Measurements from ENCODE around the gene PTER. TPM values are rescaled to one million over a fixed set of nuclear protein-coding genes. Genes with fewer than 3 reads are reported as not detected.
A peak's percentile ranks its signal among the peaks of the same experiment; 100 is the strongest.

Gene PTER, protein sequence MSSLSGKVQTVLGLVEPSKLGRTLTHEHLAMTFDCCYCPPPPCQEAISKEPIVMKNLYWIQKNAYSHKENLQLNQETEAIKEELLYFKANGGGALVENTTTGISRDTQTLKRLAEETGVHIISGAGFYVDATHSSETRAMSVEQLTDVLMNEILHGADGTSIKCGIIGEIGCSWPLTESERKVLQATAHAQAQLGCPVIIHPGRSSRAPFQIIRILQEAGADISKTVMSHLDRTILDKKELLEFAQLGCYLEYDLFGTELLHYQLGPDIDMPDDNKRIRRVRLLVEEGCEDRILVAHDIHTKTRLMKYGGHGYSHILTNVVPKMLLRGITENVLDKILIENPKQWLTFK
- 10 to 100 TPM; 14.9 to 24.4 (median 22.2) TPM for polyA plus RNA-seq (ENCODE audit: insufficient read length in 4 of 4)

DNA sequence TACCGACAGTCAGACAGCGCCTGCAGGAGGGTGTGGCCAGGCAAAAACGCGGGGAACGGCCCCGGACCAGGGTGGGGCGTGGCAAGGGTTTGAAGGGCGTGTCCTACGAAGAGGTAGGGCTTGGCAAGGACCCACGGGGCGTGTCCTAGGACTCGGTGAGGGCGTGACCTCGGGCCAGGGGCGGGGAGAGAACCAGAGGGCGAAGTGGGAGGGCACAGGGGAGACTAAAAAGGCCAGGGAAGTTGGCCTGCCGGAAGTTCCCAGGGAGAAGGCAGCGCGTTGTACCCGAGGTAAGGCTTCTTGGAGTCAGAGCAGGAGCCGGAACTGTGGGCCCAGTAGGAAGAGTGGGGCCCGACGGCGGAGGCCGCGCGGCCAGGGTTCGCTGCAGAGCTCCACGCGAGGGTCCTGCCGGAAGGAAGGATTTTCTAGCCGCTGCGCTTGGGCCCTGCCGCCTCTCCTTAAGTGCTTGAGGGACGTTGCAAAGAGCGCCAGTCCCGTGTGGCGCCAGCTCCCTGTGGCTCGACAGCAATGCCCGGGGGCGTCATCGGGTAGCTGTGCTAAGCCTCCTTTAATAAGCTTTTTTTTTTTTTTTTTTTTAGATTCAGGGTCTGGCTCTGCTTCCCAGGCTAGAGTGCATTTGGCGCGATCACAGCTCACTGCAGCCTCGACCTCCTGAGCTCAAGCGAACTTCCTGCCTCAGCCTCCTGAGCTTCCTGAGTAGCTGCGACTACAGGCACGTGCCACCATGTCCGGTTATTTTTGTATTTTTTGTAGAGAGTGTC is at the start of gene PTER:
PTER (plus strand) TSS at position 253 of the 782 bp plus-strand sequence. CDS start 47,375 bp downstream, outside the sequence.
- peak; percentile 21 to 69 (median 52) for DNase-seq (ENCODE audit: low read depth in 4 of 4, low spot score in 2 of 4)

DNA sequence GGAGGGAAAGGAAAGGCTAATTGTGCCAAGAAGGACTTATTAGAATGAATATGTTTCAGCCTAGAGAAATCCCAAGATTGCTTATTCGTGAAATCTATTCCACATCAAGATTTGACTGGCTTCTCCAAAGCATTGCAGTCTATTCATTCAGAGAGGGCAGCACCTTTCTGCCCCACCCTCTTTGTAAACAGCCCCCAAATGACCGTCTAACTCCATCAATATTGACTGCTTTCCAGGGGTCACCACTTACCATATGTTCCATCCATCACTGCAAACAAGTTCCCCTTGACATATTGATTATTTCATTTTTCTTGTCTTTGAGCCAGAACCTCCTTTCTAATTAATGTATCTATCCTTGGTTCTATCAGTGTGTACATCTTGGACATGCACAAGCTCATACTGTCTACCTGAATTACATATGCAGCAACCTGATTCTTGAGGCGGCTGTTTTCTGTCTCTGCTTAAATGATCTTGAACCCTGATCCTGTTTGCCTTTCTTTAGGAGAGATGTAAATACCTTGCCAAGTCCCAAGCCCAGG is 44.2 kb upstream of the PTER start:
- DNase-seq (ENCODE audit: low read depth in 4 of 4, low spot score in 2 of 4), result no peak

DNA sequence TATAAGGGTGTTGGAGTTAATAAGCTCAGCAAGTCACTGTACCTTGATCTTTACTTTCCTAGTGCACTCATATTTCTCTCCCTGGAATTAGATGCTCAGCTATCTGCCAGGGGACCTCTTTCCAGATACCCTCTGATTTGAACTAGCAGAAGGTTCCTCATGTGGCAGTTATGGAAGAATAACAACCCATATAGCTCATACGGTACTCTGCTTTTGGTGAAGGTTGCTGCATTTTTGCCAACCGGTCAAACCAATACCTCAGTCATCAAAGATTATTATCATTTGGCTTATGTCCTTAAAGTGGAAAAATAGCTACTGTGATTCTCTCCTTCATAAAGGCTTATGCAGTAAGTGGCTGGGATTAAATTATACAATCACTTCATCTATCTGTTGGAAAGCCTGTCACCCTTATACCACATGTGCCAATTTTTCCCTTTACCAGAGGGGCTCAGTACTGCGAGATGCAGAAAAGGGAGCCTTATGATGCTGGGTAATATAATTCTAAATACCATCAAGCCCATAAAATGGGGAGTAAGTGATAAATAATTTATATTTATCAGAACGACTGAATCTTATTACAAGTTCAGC is 43.4 kb upstream of the PTER start:
- no peak for DNase-seq (ENCODE audit: low read depth in 4 of 4, low spot score in 2 of 4)

DNA sequence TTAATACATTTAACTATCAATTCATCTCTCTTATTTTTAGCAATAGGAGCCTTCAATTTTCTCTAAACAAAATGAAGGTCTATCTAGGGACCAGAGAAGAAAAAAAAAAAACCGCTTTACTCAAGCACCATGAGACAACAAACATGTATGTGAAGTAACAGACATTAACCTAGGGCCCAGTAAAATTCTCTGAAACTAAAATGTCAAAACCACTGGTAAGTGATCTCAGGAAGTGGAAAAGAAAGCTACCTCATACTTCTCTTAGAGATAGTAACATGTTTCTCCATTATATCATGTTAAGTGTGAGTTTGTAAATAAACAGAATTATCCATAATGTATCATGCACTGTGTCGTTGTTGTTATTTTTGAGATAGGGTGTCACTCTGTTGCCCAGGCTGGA is 35.4 kb upstream of the PTER start:
- no peak for DNase-seq (ENCODE audit: low read depth in 4 of 4, low spot score in 2 of 4)

DNA sequence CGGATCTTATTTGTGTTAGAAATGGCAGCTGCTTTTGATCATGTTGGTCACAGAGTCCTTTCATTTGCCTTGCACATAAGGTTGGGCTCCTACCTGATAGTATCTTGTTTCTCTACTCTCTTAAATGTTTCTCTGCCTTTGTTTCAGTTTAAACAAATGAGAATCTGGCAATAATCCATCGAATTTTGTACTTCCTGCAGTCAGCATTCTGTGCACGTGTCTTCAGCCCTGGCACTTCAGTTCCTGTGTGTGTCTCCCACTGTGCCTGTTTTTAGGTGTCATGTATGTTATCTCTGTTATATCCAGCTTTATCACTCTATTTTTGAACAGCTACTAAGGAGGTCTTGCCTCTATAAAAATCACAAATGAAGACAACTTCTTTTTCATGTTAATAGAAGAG is 28.4 kb upstream of the PTER start:
- no peak for DNase-seq (ENCODE audit: low read depth in 4 of 4, low spot score in 2 of 4)

DNA sequence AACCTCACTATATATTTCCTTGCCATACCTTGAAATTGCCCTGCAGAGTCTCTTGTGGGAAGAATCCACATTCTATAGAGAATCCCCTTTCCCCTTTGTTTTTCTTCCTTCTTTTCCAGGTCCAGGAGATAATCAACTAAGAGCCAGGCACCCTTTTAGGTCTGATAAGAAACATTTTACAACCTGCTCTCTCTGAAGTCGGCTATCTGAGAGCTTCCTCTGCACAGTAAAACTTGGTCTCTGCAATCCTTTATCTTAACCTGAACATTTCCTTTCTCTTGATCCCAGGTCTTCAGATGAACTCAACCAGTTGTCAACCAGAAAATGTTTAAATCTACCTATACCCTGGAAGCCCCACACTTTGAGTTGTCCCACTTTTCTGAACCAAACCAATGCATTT is 19.5 kb upstream of the PTER start:
- DNase-seq (ENCODE audit: low read depth in 4 of 4, low spot score in 2 of 4), result no peak

DNA sequence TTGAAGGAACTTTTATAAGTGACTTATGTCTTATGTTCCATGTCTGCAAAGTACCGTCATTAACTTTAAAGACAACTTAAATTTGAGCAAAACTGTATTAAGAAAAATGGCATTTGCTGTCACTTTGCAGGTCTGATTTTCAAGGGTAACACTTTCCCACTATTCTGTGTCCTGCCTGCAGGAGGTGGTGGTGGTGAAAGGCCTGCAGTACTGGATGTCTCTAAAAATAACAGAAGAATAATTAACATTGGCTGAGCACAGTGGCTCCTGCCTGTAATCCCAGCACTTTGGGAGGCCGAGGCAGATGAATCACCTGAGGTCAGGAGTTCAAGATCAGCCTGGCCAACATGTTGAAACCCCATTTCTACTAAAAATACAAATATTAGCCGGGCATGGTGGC is 13.2 kb upstream of the PTER start:
- no peak for DNase-seq (ENCODE audit: low read depth in 4 of 4, low spot score in 2 of 4)

DNA sequence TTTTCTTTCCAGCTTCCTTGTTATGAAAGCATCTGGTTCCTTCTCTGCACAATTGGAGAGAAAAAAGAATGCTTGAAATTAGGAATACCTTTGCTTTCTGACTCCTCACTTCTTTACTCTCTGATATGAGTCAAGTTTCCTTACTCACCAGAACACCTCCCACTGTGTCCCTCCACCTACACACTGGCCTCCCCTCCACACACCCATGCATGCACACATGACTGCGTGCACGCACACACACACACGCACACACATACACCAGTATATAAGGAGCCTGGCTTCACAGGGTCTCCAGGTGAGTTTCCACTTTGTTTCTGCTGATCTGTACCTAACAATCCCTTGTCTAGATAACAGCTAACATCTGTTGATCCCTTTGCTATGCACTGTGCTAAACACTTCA is 11.4 kb upstream of the PTER start:
- DNase-seq (ENCODE audit: low read depth in 4 of 4, low spot score in 2 of 4), result no peak

DNA sequence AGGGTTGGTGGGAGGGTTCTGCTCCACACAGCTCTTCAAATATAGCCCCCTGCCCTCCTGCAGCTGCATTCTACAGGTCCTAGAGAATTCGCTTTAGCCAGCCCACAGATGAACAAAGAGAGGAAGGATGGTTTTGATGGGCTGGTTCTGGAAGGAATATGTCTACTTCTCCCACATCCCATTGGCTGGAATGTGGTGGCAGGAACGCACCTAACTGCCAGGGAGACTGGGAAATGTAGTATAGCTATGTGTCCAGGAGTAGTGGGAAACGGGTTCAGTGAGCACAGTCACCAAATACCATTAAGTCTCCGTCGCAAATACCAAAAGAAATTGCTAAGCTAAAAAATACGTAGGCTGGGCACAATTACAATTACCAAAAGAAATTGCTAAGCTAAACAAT is 7.3 kb upstream of the PTER start:
- no peak for DNase-seq (ENCODE audit: low read depth in 4 of 4, low spot score in 2 of 4)

DNA sequence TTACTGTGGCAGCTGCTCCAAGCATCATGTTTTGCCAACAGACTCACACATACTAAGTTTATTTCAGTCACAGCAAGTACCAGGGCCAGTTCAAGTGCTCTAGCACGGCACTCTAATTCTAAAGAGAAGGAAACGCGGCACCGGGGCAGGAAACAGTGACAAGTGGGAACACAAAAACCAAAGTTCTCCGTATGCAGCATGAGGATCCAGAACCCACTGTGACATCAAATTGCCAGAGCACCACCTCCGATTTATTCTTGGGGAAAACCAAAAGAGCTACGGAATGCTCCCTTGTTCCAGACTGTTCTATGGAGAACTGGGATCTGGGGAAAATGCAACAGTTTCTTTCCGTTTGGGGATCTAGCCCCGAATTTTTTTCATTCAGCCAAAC is 448 bp upstream of the PTER start:
- peak in 1 of 4 donors; percentile 15 for DNase-seq (ENCODE audit: low read depth in 4 of 4, low spot score in 2 of 4)

DNA sequence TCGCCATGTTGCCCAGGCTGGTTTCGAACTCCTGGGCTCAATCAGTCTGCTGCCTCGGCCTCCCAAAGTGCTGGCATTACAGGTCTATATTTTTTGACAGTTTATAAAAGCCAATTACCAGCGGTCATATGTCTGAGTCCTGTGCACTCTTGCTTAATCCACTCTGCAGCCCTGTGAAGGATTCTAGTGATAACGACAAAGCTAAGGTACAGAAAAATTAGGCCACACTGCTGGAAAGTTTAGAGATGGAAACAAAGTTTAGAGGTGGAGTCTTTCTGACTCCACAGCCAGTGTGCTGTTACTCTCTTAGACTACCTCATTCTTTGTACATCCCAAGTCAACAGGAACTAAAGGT is 707 bp downstream of the PTER start:
- DNase-seq (ENCODE audit: low read depth in 4 of 4, low spot score in 2 of 4), result no peak

DNA sequence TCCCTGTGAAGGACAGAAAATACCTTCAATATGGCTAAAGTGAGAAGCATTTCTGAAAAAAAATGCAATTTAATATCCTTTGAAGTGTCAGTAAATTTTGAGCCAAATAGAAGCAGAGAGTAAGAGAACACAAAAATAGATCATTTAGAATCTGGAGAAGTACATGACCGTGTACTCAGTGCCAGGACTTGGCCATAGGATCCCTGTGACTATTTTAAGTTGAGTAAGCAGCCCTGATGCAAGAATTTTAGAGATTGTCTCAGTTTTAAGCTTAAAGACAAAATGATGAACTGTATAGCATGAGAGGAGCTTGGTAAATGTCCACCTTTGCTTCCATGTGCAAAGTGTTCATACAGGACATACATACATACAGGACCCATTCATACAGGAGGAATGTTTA is 2.5 kb downstream of the PTER start:
- DNase-seq (ENCODE audit: low read depth in 4 of 4, low spot score in 2 of 4), result no peak

DNA sequence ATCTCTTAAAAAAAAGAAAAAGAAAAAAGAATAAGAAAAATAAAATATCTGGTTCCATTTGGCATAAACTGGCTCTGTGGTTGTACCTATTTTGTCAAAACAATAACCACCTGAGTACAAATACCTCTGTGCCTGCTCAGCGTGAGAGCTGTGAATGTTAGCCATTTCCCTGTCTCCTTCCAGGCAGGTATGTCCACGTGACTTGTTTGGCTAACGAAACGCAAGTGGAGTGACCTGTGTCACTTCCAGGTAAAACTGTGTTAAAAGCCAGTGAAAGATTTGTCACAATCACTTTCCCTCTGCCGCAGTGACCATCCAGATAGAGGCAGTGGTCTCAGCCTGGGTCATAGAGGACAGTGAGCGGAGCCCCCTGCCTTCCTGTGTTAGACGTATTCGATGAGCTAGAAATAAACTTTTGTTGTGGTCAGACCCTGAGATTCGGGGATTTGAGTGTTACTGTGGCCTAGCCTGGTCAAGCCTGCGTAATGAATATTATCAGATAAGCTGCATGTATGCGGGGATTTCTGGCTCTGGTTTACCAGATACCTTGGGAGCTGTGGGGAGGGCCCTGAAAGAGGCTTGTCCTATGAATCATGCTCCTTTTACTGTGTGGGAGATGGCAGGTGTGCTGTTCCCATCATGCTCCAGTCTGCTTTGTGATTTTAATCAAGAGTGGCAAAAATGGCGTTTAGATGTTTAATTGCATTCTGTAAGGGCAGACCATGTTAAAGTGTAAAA is 3.8 kb downstream of the PTER start:
- no peak for DNase-seq (ENCODE audit: low read depth in 4 of 4, low spot score in 2 of 4)

DNA sequence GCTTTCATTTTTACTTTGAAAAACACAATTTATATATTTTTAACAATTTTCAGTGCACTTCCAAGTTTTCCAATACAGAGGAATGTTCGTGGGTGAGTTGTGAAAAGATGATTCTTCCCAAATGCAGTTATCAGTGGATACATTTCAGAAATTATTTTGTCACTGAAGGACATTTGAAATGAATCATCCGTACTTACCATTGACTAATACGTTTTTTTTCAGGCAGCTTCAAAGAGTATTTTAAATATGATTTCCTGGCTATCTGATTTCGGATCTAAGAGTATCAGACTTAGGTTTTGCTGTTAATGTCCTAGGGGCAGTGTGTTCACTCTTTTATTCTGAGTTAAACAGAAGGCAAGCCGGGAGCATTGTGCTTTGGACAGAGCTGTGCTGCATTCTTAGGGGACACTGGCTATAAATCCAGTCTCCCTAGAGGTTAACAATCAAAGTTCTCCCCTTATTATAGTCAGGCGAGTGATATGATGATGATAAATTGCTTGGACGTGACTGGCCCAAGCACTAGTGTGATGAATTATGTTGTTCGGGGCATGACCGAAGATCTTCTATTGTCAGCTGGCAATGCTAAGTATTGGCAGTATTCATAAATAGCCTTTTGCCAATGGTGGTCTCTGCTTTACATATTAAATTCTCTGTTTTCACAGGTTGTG is 4.5 kb downstream of the PTER start:
- DNase-seq (ENCODE audit: low read depth in 4 of 4, low spot score in 2 of 4), result no peak

DNA sequence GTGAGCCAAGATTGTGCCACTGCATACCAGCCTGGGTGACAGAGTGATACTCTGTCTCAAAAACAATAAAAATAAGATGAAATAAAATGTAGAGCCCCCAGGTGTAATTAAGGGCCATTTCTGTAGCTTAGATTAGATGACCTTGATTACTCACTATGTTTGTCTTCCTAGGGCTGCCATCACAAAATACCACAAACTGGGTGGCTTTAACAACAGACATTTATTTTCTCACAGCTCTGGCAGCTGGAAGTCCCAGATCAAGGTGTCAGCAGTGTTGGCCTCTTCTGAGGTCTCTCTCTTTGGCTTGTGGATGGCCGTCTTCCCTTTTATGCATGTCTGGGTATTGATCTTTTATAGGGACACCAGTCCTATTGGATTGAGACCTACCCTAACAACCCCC is 6.1 kb downstream of the PTER start:
- no peak for DNase-seq (ENCODE audit: low read depth in 4 of 4, low spot score in 2 of 4)

DNA sequence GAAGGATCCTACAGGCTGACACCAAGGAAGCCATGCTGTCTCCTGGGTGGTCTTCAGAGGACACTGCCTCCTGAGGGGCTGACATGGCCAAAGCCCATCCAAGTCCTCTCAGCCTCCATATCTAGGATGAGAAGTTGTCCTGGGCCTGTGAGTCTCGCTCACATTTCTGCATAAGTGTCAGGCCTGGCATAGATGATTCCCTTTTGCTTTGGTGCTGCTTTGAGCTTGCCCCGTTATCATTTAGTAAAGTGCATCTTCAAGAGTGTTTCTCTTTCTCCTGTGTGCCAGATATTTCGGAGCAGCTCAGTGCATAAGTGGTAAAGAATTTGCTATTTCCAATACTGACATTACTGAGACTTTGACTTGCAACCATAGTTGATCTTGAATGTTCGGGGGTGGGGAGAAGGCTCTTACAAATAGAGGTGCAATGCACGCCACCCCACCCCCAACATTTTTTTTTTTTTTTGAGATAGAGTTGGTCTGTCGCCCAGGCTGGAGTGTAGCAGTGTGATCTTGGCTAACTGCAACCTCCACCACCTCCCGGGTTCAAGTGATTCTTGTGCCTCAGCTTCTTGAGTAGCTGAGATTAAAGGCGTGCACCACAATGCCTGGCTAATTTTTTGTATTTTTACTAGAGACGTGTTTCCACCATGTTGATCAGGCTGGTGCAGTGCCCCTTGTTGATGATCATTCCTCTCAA is 9.1 kb downstream of the PTER start:
- DNase-seq (ENCODE audit: low read depth in 4 of 4, low spot score in 2 of 4), result no peak

DNA sequence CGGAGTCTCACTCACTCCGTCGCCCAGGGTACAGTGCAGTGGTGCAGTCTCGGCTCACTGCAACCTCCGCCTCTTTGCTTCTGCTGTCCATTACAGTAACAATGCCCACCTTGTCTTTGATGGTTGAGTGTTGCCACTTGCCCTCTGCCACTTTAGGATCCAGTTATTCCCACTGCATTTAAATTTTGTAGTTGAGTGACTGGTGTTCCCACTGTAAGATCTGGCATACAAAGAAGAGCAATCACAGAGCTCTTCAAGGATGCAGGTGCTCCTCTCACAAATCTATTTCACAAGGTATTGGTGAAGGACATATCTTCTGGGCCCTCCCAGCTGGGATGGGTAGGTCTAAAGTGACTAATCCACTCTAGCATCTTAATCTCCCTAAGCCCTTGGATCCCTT is 12.6 kb downstream of the PTER start:
- DNase-seq (ENCODE audit: low read depth in 4 of 4, low spot score in 2 of 4), result no peak

DNA sequence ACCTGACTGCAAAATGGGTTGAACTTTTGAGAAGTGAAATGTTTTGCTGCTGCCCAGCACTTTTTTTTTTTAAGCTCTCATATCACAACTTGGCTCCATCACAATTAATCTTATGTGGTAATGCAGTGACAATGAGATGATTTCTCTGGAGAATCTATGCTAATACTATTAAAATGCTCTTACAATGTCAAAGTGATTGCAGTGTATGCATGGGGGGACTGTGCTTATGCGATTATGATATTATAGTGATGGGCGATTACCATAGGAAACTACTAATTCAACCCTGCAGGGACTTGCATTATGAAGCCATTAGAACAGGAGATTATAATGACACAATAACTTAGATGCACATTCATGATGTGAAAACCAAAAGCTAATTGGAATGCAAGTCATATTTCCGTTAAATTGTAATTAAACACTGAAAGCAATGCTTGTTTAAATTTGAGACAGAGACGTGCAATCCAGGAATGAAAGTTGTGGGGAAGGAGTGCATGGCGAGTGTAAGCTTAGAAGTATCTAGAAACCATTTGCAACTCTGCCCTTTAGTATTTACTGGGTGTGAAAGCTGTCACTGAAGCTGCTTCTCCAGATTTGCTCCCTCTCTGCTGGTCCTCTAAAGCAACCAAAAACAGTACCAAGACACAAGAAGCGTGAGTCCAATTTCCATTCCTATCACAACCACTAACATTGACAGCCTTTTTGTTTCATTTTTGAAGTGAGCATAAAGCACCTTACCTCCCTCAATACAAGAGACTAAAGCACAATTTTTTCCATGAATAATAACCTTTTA is 21.6 kb downstream of the PTER start:
- no peak for DNase-seq (ENCODE audit: low read depth in 4 of 4, low spot score in 2 of 4)

DNA sequence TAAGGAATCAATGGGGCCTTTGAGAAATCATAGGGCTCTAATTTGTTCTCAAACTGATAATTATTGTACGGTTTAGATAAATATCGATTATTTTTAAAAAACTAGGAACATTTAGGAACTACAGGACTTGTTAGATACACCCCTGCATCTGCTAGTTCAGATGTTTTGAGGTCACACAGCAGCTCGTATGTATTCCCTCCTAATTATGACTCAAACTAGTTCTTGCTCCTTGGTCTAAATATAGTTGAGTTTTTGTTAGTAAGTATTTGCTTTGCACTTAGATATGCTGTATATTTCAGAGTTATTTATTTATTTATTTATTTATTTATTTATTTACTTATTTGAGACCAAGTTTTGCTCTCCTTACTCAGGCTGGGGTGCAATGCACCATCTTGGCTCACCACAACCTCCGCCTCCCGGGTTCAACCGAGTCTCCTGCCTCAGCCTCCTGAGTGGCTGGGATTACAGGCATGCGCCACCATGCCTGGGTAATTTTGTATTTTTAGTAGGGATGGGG is 22.7 kb downstream of the PTER start:
- no peak for DNase-seq (ENCODE audit: low read depth in 4 of 4, low spot score in 2 of 4)
